Lower lobe of right lung (tissue), 2 donors: ENCODE measurements around the gene FRYL. TPM values are rescaled to one million over a fixed set of nuclear protein-coding genes. Genes with fewer than 3 reads are reported as not detected.

Experiments
- ATAC-seq, 2 donors: fragments of 200-7000 bp; cut with Tn5 transposase; one replicate each; pipeline ENCODE4 v1.9.1; 2020 to 2022; ENCODE audit warnings: mild to moderate bottlenecking in 2 of 2, moderate library complexity in 2 of 2
- DNase-seq: peaks from one replicate; pipeline ENCODE4 v3.0.0-alpha.2; 2020
- H3K27ac ChIP-seq: fragments of 200-600 bp; one replicate; pipeline ENCODE4 v1.8.0; 2022
- H3K27me3 ChIP-seq: fragments of 200-600 bp; one replicate; pipeline ENCODE4 v1.8.0; 2022; ENCODE audit warnings: low read depth
- H3K36me3 ChIP-seq: fragments of 200-600 bp; one replicate; pipeline ENCODE4 v1.8.0; 2022; ENCODE audit warnings: mild to moderate bottlenecking
- H3K4me1 ChIP-seq: fragments of 200-600 bp; one replicate; pipeline ENCODE4 v1.8.0; 2022
- H3K4me3 ChIP-seq: fragments of 200-600 bp; one replicate; pipeline ENCODE4 v1.8.0; 2022; ENCODE audit warnings: mild to moderate bottlenecking
- H3K9me3 ChIP-seq: fragments of 200-600 bp; one replicate; pipeline ENCODE4 v1.8.0; 2022
- CTCF ChIP-seq: fragments of 200-600 bp; IDR thresholded peaks from one replicate; pipeline ENCODE4 v1.8.0; 2022; ENCODE audit warnings: antibody characterized with exemption, mild to moderate bottlenecking
- intact Hi-C: fragments of 100-400 bp; cut with DNase I; formaldehyde crosslinking; loops from one replicate; pipeline ENCODE4 v1.11.0; 2022
- total RNA-seq: library from RNA; stranded (reverse); fragmentation: NEBNext Ultra II Directional; extraction: Animal tissue kit (Norgen Biotek cat#: 25700); gene quantifications from one replicate; pipeline ENCODE4 v1.2.1, GENCODE V29; 2021
- donor health status: DM: no; HTN: yes; CAD: no; lungs with severe emphysema.

FRYL gene
- total RNA-seq, 1 donor from 2014 or later: 85.0 TPM

GRCh38 chr4:48635310-48635709 is 144.8 kb downstream of the FRYL start:
- no peak for DNase-seq
- intact Hi-C loops: no loop called here
- H3K36me3 ChIP-seq: peaks cover 12% of the 10 kb centered on the region
- TF ChIP-seq CTCF: no peak
- ATAC-seq: no peak
- no peaks in the 10 kb centered on the region for H3K9me3 ChIP-seq
- H3K27me3 ChIP-seq: no peaks in the 10 kb centered on the region
- no peak overlapping the region for H3K27ac ChIP-seq
- peaks cover 24% of the 10 kb centered on the region for H3K4me1 ChIP-seq
- no peak overlapping the region for H3K4me3 ChIP-seq

- Histone ChIP-seq H3K4me3 (no peak overlapping the region), H3K9me3 (no peaks in the 10 kb centered on the region), H3K27ac (no peak overlapping the region), H3K36me3 (peaks cover 12% of the 10 kb centered on the region), H3K4me1 (peaks cover 23% of the 10 kb centered on the region), H3K27me3 (no peaks in the 10 kb centered on the region)
- ATAC-seq (no peak), DNase-seq (no peak)
- intact Hi-C loops: no loop called here
- no peak for TF ChIP-seq CTCF
Observed at GRCh38 chr4:48634688-48635308, 145.3 kb downstream of the FRYL start.

- DNase-seq: no peak
- ATAC-seq: no peak
- no peak overlapping the region for H3K27ac ChIP-seq
- intact Hi-C loops: no loop called here
- no peaks in the 10 kb centered on the region for H3K9me3 ChIP-seq
- peaks cover 24% of the 10 kb centered on the region for H3K4me1 ChIP-seq
- TF ChIP-seq CTCF: no peak
- H3K27me3 ChIP-seq: no peaks in the 10 kb centered on the region
- no peak overlapping the region for H3K4me3 ChIP-seq
- peaks cover 12% of the 10 kb centered on the region for H3K36me3 ChIP-seq
Observed at GRCh38 chr4:48633657-48634056, 146.4 kb downstream of the FRYL start.

- ATAC-seq: no peak
- no peak overlapping the region for H3K4me3 ChIP-seq
Observed at GRCh38 chr4:48629458-48629857, 150.6 kb downstream of the FRYL start.

GRCh38 chr4:48623182-48623780 is 156.8 kb downstream of the FRYL start:
- ATAC-seq: no peak
- Histone ChIP-seq H3K9me3 (no peaks in the 10 kb centered on the region), H3K36me3 (peaks cover 25% of the 10 kb centered on the region), H3K4me3 (no peak overlapping the region), H3K27me3 (no peaks in the 10 kb centered on the region), H3K27ac (no peak overlapping the region), H3K4me1 (no peaks in the 10 kb centered on the region)
- TF ChIP-seq CTCF: no peak
- intact Hi-C loops: no loop called here
- no peak for DNase-seq

More at GRCh38 chr4:48629458-48629857, 150.6 kb downstream of the FRYL start:
- DNase-seq: no peak
- H3K27me3 ChIP-seq: no peaks in the 10 kb centered on the region
- H3K36me3 ChIP-seq: peaks cover 12% of the 10 kb centered on the region
- H3K27ac ChIP-seq: no peak overlapping the region
- H3K4me1 ChIP-seq: peaks cover 12% of the 10 kb centered on the region
- no peak for TF ChIP-seq CTCF
- H3K9me3 ChIP-seq: no peaks in the 10 kb centered on the region
- intact Hi-C loops: no loop called here
